B cell (primary cell): ENCODE results near the gene SLC5A5. TPM values are rescaled to one million over a fixed set of nuclear protein-coding genes. Genes with fewer than 3 reads are reported as not detected.
A peak's percentile ranks its signal among the peaks of the same experiment; 100 is the strongest.

Source experiments
- ATAC-seq: fragments of 200-7000 bp; cut with Tn5 transposase; one replicate; pipeline ENCODE4 v1.10.0; 2021; ENCODE audit warnings: low read depth, mild to moderate bottlenecking, moderate number of reproducible peaks, moderate library complexity
- CTCF ChIA-PET: fragments of 350-600 bp; sonication (Branson Sonifier 250); formaldehyde crosslinking; loops from one replicate; lab custom pipeline; 2021; ENCODE audit warnings: antibody characterized with exemption, inconsistent platforms; lab: Charles Lee
- POLR2A ChIA-PET: fragments of 350-600 bp; sonication (Branson Sonifier 250); formaldehyde crosslinking; loops from one replicate; lab custom pipeline; 2021; ENCODE audit warnings: antibody characterized with exemption; lab: Charles Lee
- DNase-seq: peaks from one replicate; pipeline ENCODE4 v3.0.0; 2013
- H2AFZ ChIP-seq: 2 replicates; pipeline ENCODE4 v1.6.1; 2012; ENCODE audit warnings: mild to moderate bottlenecking, low read depth, low read length; ENCODE audit not compliant: insufficient read depth, poor library complexity, severe bottlenecking
- H3K27ac ChIP-seq, 2 donors: 1 replicate in 1 of 2; 2 replicates in 1 of 2; pipeline ENCODE4 v1.5.1; 2012 to 2013; ENCODE audit warnings: low read length in 2 of 2, mild to moderate bottlenecking in 2 of 2, moderate library complexity in 1 of 2
- H3K27me3 ChIP-seq, 4 experiments: fragments of 200-600 bp in 1 of 4; sonication (generic) in 1 of 4; replicated peaks in 1 of 4; 1 replicate in 2 of 4; 2 replicates in 2 of 4; pipeline versions ENCODE4 v1.6.1 to v1.7.0; 2013 to 2016; ENCODE audit warnings: low read length in 3 of 4, mild to moderate bottlenecking in 2 of 4, mixed read lengths in 1 of 4, moderate library complexity in 1 of 4; ENCODE audit not compliant: insufficient read depth in 4 of 4, control insufficient read depth in 3 of 4; ENCODE audit errors: control extremely low read depth in 1 of 4
- H3K36me3 ChIP-seq, 2 experiments: replicated peaks in 1 of 2; 1 replicate in 1 of 2; 2 replicates in 1 of 2; pipeline versions ENCODE4 v1.6.1 to v1.7.1; 2013; ENCODE audit warnings: low read length in 1 of 2; ENCODE audit not compliant: insufficient read depth in 2 of 2, control insufficient read depth in 1 of 2; ENCODE audit errors: control extremely low read depth in 1 of 2, extremely low read depth in 1 of 2
- H3K4me1 ChIP-seq, 2 donors: fragments of 200-600 bp in 1 of 2; sonication (generic) in 1 of 2; 1 replicate in 1 of 2; 2 replicates in 1 of 2; pipeline versions ENCODE4 v1.5.1 to v1.6.1; 2013 to 2017; ENCODE audit warnings: low read length in 2 of 2; ENCODE audit not compliant: control insufficient read depth in 2 of 2, insufficient read depth in 2 of 2
- H3K4me2 ChIP-seq: replicated peaks from 2 replicates; pipeline ENCODE3; 2012; ENCODE audit warnings: mild to moderate bottlenecking, low read depth, low read length; ENCODE audit not compliant: poor library complexity, severe bottlenecking
- H3K4me3 ChIP-seq, 5 experiments: fragments of 200-600 bp in 1 of 5; sonication (generic) in 1 of 5; 1 replicate in 3 of 5; 2 replicates in 2 of 5; pipeline versions ENCODE4 v1.5.1 to v1.7.0; 2011 to 2016; ENCODE audit warnings: low read length in 4 of 5, mild to moderate bottlenecking in 4 of 5, low read depth in 2 of 5, control low read depth in 1 of 5, moderate library complexity in 1 of 5; ENCODE audit not compliant: insufficient read depth in 1 of 5; ENCODE audit errors: control extremely low read depth in 1 of 5, extremely low read depth in 1 of 5
- H3K79me2 ChIP-seq: fragments of 200-600 bp; sonication (generic); one replicate; pipeline ENCODE4 v1.6.0; 2016; ENCODE audit warnings: low read length; ENCODE audit not compliant: control insufficient read depth, insufficient read depth
- H3K9ac ChIP-seq: fragments of 200-600 bp; sonication (generic); 2 replicates; pipeline ENCODE4 v1.6.1; 2017; ENCODE audit warnings: mild to moderate bottlenecking, low read length, moderate library complexity
- H3K9me3 ChIP-seq, 3 donors: one replicate each; pipeline versions ENCODE4 v1.6.1 to v1.7.1; 2013; ENCODE audit warnings: low read length in 2 of 3; ENCODE audit not compliant: control insufficient read depth in 2 of 3, insufficient read depth in 1 of 3; ENCODE audit errors: control extremely low read depth in 1 of 3
- H4K20me1 ChIP-seq: 2 replicates; pipeline ENCODE4 v1.6.0; 2012; ENCODE audit warnings: mild to moderate bottlenecking, low read length; ENCODE audit not compliant: insufficient read depth, control insufficient read depth, poor library complexity, severe bottlenecking
- H3K27ac Mint-ChIP-seq: one replicate; pipeline ENCODE4 v1.8.0; 2021; ENCODE audit warnings: mixed read lengths
- H3K27me3 Mint-ChIP-seq: one replicate; pipeline ENCODE4 v1.8.0; 2021; ENCODE audit warnings: mixed read lengths
- H3K4me1 Mint-ChIP-seq: one replicate; pipeline ENCODE4 v1.8.0; 2021; ENCODE audit warnings: mixed read lengths
- H3K4me3 Mint-ChIP-seq: one replicate; pipeline ENCODE4 v1.8.0; 2021; ENCODE audit warnings: mixed read lengths
- H3K9me3 Mint-ChIP-seq: one replicate; pipeline ENCODE4 v1.8.0; 2022; ENCODE audit warnings: mixed read lengths; ENCODE audit not compliant: insufficient read depth
- EZH2 ChIP-seq: IDR thresholded peaks from 2 replicates; pipeline ENCODE4 v1.6.1; 2012; ENCODE audit warnings: borderline replicate concordance, low read depth, mild to moderate bottlenecking, moderate library complexity, low read length; ENCODE audit not compliant: insufficient read depth, poor library complexity, severe bottlenecking
- WGBS: methylation state at CpG from one replicate; pipeline ENCODE4 v1.1.5; 2013; ENCODE audit warnings: missing lambda C conversion rate; ENCODE audit not compliant: insufficient coverage; 5-methylcytosine and 5-hydroxymethylcytosine counted together
- intact Hi-C: fragments of 100-400 bp; cut with micrococcal nuclease; formaldehyde crosslinking; loops from one replicate; pipeline ENCODE4 v1.10.0; 2022
- polyA plus RNA-seq: library from polyadenylated mRNA; depleted of rRNA; stranded (reverse); fragments of >200 nt; gene quantifications from 2 replicates; pipeline ENCODE4 v1.2.3, GENCODE V29; 2012
- total RNA-seq, 2 donors: library from RNA; stranded (reverse); fragments of 120-200 nt in 1 of 2; gene quantifications; 1 replicate in 1 of 2; 2 replicates in 1 of 2; pipeline versions ENCODE4 v1.2.3 to v1.2.4, GENCODE V29; 2013 to 2022
- TF ChIP-seq, protein P1 (sequence below): fragments of 200-600 bp; IDR thresholded peaks from one replicate; pipeline ENCODE4 v1.8.0; 2022; ENCODE audit warnings: antibody characterized with exemption, mild to moderate bottlenecking

The SLC5A5 gene
- total and polyA plus RNA-seq, 2 donors (not counting 1 experiment from before 2014, with no cell fraction given): 0.07 to 0.40 TPM

DNA sequence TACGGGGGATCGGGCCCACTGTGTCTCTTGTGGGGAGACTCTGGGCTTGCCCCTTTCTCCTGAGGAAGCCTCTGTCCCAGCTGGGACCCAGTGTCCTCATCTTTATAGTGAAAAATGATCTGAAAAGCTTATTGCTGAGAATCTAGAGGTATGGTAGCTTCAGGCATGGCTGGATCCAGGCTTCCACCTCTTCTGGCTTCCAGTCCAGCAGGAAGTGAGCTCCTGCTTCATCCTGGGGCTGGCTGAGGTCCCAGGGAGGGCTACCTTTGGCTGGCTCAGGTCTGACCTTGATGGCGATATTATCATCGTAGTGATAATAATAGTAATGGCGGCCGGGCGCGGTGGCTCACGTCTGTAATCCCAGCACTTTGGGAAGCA lies 3.0 kb downstream of the SLC5A5 start:
- Mint-ChIP-seq H3K27ac (no peak overlapping the region), H3K4me3 (peak overlapping the region; percentile 69), H3K27me3 (peaks cover 5% of the 10 kb centered on the region), H3K9me3 (no peaks in the 10 kb centered on the region), H3K4me1 (peaks cover 20% of the 10 kb centered on the region)
- POLR2A ChIA-PET: no interaction called here
- no peak overlapping the region for H3K4me3 ChIP-seq
- DNase-seq (no peak), ATAC-seq (no peak)
- 93% methylated on average over 9 of the region's 9 CpGs for WGBS
- no peak overlapping the region for H2AFZ ChIP-seq
- no peak overlapping the region for H3K27ac ChIP-seq
- intact Hi-C loops: no loop called here
- H3K4me1 ChIP-seq: peaks cover 25 to 31% of the 10 kb centered on the region in 2 donors
- TF ChIP-seq EZH2: no peak
- TF ChIP-seq, protein P1, sequence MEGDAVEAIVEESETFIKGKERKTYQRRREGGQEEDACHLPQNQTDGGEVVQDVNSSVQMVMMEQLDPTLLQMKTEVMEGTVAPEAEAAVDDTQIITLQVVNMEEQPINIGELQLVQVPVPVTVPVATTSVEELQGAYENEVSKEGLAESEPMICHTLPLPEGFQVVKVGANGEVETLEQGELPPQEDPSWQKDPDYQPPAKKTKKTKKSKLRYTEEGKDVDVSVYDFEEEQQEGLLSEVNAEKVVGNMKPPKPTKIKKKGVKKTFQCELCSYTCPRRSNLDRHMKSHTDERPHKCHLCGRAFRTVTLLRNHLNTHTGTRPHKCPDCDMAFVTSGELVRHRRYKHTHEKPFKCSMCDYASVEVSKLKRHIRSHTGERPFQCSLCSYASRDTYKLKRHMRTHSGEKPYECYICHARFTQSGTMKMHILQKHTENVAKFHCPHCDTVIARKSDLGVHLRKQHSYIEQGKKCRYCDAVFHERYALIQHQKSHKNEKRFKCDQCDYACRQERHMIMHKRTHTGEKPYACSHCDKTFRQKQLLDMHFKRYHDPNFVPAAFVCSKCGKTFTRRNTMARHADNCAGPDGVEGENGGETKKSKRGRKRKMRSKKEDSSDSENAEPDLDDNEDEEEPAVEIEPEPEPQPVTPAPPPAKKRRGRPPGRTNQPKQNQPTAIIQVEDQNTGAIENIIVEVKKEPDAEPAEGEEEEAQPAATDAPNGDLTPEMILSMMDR: no peak
- no peaks in the 10 kb centered on the region for H4K20me1 ChIP-seq
- CTCF ChIA-PET: interaction anchor here (0.7 kb wide), 1 partner anchor 9 kb away, joined by 5 read pairs; no protein-coding TSS in a partner anchor
- H3K27me3 ChIP-seq: peaks cover 0 to 33% (median 15%) of the 10 kb centered on the region in 4 experiments
- H3K79me2 ChIP-seq: no peaks in the 10 kb centered on the region
- peak overlapping the region; percentile 93 for H3K4me2 ChIP-seq
- H3K9ac ChIP-seq: no peak overlapping the region
- peaks cover 0 to 13% (median 0%) of the 10 kb centered on the region in 3 donors for H3K9me3 ChIP-seq
- no peaks in the 10 kb centered on the region for H3K36me3 ChIP-seq

DNA sequence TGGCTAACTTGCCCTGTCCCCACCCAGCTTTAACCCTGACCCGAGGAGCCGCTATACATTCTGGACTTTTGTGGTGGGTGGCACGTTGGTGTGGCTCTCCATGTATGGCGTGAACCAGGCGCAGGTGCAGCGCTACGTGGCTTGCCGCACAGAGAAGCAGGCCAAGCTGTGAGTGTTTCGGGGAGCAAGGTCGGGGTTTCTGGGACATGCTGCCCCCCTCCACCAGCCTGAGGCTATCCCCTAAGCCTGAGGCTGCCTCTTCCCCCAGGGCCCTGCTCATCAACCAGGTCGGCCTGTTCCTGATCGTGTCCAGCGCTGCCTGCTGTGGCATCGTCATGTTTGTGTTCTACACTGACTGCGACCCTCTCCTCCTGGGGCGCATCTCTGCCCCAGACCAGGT lies 6.0 kb downstream of the SLC5A5 start:
- Histone ChIP-seq H3K79me2 (no peaks in the 10 kb centered on the region), H3K4me3 (no peak overlapping the region), H3K9ac (no peak overlapping the region), H3K36me3 (no peaks in the 10 kb centered on the region), H3K4me1 (peaks cover 13 to 18% of the 10 kb centered on the region in 2 donors), H4K20me1 (no peaks in the 10 kb centered on the region), H3K27ac (no peak overlapping the region), H2AFZ (no peak overlapping the region), H3K4me2 (no peak overlapping the region), H3K9me3 (peaks cover 0 to 9% (median 0%) of the 10 kb centered on the region in 3 donors), H3K27me3 (peaks cover 0 to 13% (median 4%) of the 10 kb centered on the region in 4 experiments)
- Mint-ChIP-seq H3K9me3 (no peaks in the 10 kb centered on the region), H3K4me3 (no peak overlapping the region), H3K27ac (no peak overlapping the region), H3K4me1 (peaks cover 14% of the 10 kb centered on the region), H3K27me3 (no peaks in the 10 kb centered on the region)
- no peak for TF ChIP-seq EZH2
- TF ChIP-seq, protein P1: no peak
- DNase-seq (no peak), ATAC-seq (no peak)
- CTCF ChIA-PET: interaction anchor here (2.2 kb wide), 1 partner anchor 18 kb away, joined by 6 read pairs; the partner anchor contains the start of gene RPL18A
- 93% methylated on average over 15 of the region's 16 CpGs for WGBS
- intact Hi-C loops: no loop called here
- POLR2A ChIA-PET: no interaction called here
